Retinal pigment epithelial cell (primary cell): Measurements from ENCODE around the gene MYMX.

Source experiments
- DNase-seq: peaks from one replicate; pipeline ENCODE4 v3.0.0-alpha.2; 2010; ENCODE audit warnings: low read depth
- H3K4me3 ChIP-seq: 2 replicates; pipeline ENCODE4 v1.5.1; 2011; ENCODE audit warnings: mild to moderate bottlenecking, low read length, control low read depth, moderate library complexity
- CTCF ChIP-seq: conservative IDR thresholded peaks from 2 replicates; pipeline ENCODE4 v1.5.1; 2011; ENCODE audit warnings: low read depth, low read length, control low read depth, inconsistent platforms

MYMX gene

GRCh38 chr6:44216677-44217331 is at the start of gene MYMX:
Gene MYMX, plus strand, starts transcription at chr6:44216926. Its CDS starts 546 bp downstream, at chr6:44217472.
- H3K4me3 ChIP-seq = no peak within 1 kb of the TSS
- TF ChIP-seq CTCF = no peak
- DNase-seq = no peak

- no peak for TF ChIP-seq CTCF
- H3K4me3 ChIP-seq = no peak overlapping the region
- DNase-seq = no peak
Observed at GRCh38 chr6:44167567-44167966, 49.2 kb upstream of the MYMX start.

- TF ChIP-seq CTCF = no peak
- no peak overlapping the region for H3K4me3 ChIP-seq
- no peak for DNase-seq
Observed at GRCh38 chr6:44169154-44169553, 47.6 kb upstream of the MYMX start.

- no peak overlapping the region for H3K4me3 ChIP-seq
- no peak for DNase-seq
- no peak for TF ChIP-seq CTCF
Observed at GRCh38 chr6:44169886-44170570, 46.7 kb upstream of the MYMX start.

- TF ChIP-seq CTCF = no peak
- H3K4me3 ChIP-seq = no peak overlapping the region
- no peak for DNase-seq
Observed at GRCh38 chr6:44171899-44172546, 44.7 kb upstream of the MYMX start.

GRCh38 chr6:44172731-44173500 is 43.8 kb upstream of the MYMX start:
- H3K4me3 ChIP-seq = no peak overlapping the region
- peak; percentile 10 for DNase-seq
- peak; percentile 92 for TF ChIP-seq CTCF
